ENCODE data around the gene ATP6V1C2.

DNA sequence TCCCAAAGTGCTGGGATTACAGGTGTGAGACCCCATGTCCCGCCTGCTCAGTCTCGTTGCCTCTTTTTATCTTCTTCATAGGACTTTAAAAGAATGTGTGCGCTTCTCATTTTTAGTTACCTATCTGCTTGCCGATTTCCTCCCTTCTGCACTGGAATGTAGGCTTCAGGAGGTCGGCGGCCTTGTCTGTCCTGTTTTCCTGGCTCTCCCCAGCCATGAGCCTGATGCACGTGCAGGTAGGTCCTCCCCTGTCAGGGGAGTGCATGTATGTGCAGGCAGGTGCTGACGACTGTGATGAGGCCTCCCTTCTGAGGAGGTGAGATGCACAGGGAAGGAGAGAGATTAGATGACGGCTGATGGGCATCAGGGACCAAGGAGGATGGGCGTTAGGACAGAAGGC, 13.6 kb upstream of the ATP6V1C2 start:
- TF ChIP-seq, protein P1, sequence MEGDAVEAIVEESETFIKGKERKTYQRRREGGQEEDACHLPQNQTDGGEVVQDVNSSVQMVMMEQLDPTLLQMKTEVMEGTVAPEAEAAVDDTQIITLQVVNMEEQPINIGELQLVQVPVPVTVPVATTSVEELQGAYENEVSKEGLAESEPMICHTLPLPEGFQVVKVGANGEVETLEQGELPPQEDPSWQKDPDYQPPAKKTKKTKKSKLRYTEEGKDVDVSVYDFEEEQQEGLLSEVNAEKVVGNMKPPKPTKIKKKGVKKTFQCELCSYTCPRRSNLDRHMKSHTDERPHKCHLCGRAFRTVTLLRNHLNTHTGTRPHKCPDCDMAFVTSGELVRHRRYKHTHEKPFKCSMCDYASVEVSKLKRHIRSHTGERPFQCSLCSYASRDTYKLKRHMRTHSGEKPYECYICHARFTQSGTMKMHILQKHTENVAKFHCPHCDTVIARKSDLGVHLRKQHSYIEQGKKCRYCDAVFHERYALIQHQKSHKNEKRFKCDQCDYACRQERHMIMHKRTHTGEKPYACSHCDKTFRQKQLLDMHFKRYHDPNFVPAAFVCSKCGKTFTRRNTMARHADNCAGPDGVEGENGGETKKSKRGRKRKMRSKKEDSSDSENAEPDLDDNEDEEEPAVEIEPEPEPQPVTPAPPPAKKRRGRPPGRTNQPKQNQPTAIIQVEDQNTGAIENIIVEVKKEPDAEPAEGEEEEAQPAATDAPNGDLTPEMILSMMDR (conservative IDR thresholded peaks at IDR 0.05; ENCODE audit: low read length): no peak
- no peak for TF ChIP-seq EZH2phosphoT487 (IDR thresholded peaks at IDR 0.05; ENCODE audit: borderline replicate concordance)
